GM18907 (cell line): ENCODE results near the gene ULK4.
A peak's percentile ranks its signal among the peaks of the same experiment; 100 is the strongest.
"Not testable (repeated sequence)": the region's sequence is repeated elsewhere in the genome, so short reads cannot be mapped to it uniquely, and the experiment has no call there.

Source experiments
- ATAC-seq: cut with Tn5 transposase; IDR thresholded peaks from one replicate; pipeline ENCODE4 v1.9.1; 2021; ENCODE audit warnings: mild to moderate bottlenecking, moderate library complexity; ENCODE audit not compliant: unreplicated experiment

Gene ULK4

GRCh38 chr3:41960826-41961750 lies 815 bp downstream of the ULK4 start:
- peak; percentile 20 for ATAC-seq

GRCh38 chr3:41956574-41956973 lies 5.3 kb downstream of the ULK4 start:
- no peak for ATAC-seq

GRCh38 chr3:41955192-41955591 lies 6.7 kb downstream of the ULK4 start:
- no peak for ATAC-seq

- no peak for ATAC-seq
Measured at GRCh38 chr3:41943311-41943843, 18.5 kb downstream of the ULK4 start.

DNA sequence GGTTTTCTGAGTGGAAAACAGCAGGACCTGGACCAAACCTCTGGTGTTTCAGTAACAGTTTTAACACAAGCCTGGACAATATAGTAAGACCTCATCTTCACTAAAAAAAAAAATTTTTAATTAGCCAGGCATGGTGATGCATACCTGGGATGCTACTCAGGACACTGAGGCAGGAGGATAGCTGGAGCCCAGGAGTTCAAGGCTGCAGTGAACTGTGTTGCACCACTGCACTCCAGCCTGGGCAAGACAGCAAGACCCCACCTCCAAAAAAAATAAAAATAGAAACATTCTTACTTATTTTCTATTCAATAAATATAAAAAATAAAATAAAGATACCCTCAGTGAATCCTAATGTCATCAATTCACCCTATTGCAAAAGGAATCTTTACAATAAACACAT lies 21.5 kb downstream of the ULK4 start:
- ATAC-seq: no peak

DNA sequence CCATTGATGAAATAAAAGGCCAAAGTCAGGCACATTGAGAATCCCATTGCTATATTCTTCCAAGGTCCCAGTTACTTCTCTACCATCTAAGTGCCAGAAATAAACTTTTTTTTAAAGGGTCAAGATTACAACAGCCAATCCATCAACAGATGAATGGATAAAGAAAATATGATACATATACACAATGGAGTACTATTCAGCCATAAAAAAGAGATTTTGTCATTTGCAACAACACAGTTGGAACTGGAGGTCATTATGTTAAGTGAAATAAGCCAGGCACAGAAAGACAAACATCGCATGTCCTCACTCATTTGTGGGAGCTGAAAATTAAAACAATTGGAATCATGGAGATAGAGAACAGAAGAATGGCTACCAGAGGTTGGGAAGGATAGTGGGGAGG lies 25.5 kb downstream of the ULK4 start:
- no peak for ATAC-seq

- ATAC-seq: no peak
Measured at GRCh38 chr3:41933154-41933676, 28.7 kb downstream of the ULK4 start.

GRCh38 chr3:41932464-41932863 lies 29.4 kb downstream of the ULK4 start:
- no peak for ATAC-seq

DNA sequence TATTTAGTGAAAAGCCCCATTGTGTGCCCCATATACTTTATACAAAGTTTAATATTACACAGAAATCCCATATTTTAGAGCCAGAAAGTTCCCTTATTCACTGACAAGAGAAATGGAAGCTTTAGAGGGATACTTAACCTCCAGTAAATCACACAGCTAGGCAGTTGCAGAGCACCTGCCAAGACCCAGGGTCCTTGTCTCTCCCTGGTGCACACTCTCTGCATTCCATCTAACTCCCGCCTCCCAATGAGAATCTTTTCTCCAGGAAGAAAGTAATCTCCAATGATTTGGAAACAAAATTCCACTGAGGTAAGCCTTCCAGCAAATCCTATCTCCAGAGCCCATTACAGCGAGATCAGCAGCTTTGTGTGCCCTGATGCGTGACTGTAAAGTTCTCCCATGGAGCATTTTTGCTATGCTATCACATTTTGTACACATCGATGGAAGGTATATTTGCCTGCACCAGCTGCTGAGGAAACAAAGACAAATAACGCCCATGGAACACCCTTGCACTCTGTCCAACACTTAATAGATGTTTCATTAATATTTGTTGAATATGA lies 41.4 kb downstream of the ULK4 start:
- no peak for ATAC-seq

- ATAC-seq: no peak
Measured at GRCh38 chr3:41915353-41915752, 46.5 kb downstream of the ULK4 start.

DNA sequence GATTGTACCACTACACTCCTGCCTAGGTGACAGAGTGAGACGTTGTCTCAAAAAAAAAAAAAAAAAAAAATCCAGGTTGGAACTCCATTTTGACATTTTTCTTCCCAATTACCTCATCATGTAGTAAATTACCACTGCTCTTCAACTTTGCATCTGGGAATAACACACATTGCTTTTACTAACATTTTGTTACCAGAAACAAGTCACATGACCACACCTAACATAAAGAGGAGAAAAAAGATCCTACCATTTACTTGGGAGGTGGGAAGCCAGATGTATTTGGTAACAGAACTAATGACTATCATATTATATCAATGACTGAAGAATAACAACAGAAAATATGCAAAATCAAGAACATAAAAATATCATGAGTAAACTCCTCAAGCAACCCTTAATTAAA lies 49.6 kb downstream of the ULK4 start:
- no peak for ATAC-seq

DNA sequence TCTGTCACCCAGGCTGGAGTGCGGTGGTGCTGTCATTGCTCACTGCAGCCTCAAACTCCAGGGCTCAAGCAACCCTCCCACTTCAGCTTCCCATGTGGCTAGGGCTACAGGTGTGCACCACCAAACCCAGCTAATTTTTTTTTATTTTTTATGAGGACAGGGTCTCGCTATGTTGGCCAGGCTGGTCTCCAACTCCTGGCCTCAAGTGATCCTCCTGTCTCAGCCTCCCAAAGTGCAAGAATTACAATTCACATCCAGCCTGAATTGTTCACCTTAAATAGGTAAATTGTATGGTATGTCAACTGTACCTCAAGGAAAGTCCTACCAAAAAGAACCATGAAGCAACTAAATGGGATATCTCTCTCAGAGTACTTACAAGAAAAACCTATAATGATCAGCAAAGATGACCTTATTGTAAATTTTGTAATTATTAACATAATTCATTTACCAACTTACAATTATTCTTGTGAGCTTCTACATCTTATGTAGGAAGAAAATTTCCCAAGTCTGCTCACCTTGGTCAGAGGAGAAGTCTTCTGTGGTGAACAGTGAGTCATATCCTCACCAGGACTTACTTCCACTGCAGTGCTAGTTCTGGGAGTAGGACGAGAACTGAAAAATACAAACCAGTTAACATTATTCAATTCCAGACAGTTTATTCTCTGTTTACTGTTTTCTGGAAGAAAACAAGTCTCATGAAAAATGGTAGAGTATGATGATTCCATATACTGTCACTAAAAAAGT lies 54.4 kb downstream of the ULK4 start:
- ATAC-seq: no peak

DNA sequence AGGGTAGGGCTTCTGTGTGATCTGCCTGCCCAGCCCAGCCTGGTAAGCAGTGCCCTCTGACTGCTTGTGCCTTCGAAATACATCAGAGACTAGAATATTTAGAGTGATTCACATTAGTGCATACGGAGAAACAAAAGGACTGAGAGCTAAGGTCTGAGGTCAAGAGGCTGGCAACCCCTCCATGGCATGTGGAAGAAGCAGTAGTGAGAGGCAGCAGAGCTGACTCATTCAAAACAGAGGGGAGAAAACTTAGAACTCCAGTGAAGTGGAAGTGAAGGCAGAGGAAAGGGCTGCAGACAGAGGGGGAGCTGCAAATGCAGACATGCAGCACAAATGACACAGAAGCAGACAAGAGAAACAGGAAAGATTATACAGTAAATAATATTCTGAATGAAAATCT lies 61.6 kb downstream of the ULK4 start:
- ATAC-seq: no peak

DNA sequence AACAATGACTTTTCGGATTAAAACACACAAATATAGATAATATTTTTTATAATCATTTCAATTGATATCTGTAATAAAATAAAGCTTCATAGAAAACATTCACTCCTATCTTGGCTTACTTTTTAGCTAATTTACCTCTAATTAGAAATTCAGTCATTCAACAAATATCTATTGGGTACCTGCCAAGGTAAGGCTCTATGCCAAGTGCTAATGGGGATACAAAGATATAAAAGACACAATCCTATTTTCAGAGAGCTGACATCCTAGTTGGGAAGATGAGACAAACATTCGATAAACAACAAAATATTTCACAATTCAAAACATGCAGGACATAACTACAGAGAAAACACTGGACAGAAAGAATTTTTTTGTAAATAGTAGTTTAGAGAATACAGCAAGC lies 63.3 kb downstream of the ULK4 start:
- ATAC-seq: no peak

GRCh38 chr3:41893977-41894376 lies 67.9 kb downstream of the ULK4 start:
- ATAC-seq: no peak

GRCh38 chr3:41888368-41889076 lies 73.4 kb downstream of the ULK4 start:
- no peak for ATAC-seq

- no peak for ATAC-seq
Measured at GRCh38 chr3:41882956-41883355, 78.9 kb downstream of the ULK4 start.

DNA sequence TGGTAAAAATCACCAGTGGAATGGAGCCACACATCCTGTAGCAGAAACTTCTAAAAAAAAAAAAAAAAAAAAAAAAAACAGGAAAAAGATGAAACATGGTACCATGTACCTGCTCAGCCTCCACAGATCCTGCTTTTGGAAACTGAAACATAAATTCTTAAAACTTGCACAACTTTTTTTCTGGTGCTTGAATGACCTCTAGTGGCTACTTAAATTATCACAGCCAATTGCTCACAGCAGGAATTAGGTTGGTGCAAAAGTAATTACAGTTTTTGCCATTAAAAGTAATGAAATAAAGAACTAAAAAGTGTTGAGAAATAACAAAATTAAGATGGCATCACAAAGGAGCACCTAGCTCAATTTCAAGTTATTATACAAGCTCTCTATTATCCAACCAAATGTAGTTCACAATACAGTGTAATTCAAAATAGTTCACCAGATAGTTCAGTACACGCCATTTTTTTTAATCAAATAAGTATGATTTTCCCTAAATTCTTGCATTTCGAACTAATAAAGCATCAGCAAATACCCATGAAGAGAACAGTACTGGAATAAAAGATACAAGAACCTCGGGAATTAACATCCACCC lies 80.6 kb downstream of the ULK4 start:
- ATAC-seq: no peak

DNA sequence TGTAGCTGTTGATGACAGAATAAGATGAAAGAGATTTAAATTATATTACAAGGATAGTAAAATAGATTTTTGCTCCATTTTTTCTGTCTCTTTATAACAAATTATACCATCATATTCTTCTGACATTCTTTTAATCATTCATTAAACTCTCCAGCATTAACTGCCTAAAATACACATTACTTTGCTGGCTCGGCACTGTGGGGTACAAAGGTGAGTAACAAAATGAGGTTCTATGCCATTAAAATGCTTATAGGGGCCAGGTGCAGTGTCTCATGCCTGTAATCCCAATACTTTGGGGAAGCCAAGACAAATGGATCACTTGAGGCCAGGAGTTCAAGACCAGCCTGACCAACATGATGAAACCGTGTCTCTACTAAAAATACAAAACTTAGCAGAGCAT lies 81.5 kb downstream of the ULK4 start:
- no peak for ATAC-seq

GRCh38 chr3:41877741-41878140 lies 84.2 kb downstream of the ULK4 start:
- ATAC-seq: not testable (repeated sequence)
